Renal cortex interstitium (tissue), 15 donors: ENCODE data around the gene HNRNPCL4. TPM values are rescaled to one million over a fixed set of nuclear protein-coding genes. Genes with fewer than 3 reads are reported as not detected.
"Not testable (repeated sequence)": the region's sequence is repeated elsewhere in the genome, so short reads cannot be mapped to it uniquely, and the experiment has no call there.

Experiments
- DNase-seq, 11 donors: peaks; one replicate each; pipeline ENCODE4 v3.0.0-alpha.2; 2013; ENCODE audit warnings: low read depth in 9 of 11, low spot score in 4 of 11; ENCODE audit errors: extremely low read depth in 1 of 11
- long read RNA-seq, 16 experiments: transcript quantifications; one replicate each; lab custom pipeline, GENCODE V29; 2026
- polyA plus RNA-seq, 3 donors: library from polyadenylated mRNA; unstranded; fragments of 120-200 nt; gene quantifications; one replicate each; pipeline ENCODE4 v1.2.1, GENCODE V29; 2013; ENCODE audit not compliant: insufficient read length in 3 of 3

The HNRNPCL4 gene
- under 1 TPM; 0.19 to 0.53 (median 0.35) TPM for polyA plus RNA-seq
- long read RNA-seq, donor 1: 0 reads
- long read RNA-seq, donor 2: 0 reads
- long read RNA-seq, donor 3: 0 reads
- long read RNA-seq, donor 4: 0 reads
- long read RNA-seq, donor 5: 0 reads
- long read RNA-seq, donor 6: 0 reads
- long read RNA-seq, donor 7: 0 reads
- long read RNA-seq, donor 8: 0 reads
- long read RNA-seq, donor 9: 0 reads
- long read RNA-seq, donor 10: 0 reads
- long read RNA-seq, donor 11: 0 reads
- long read RNA-seq, donor 12: 0 reads
- long read RNA-seq, donor 13: 0 reads
- long read RNA-seq, donor 14: 0 reads
- long read RNA-seq, donor 15: 0 reads
- long read RNA-seq, donor 16: 0 reads

GRCh38 chr1:13165531-13165930 is at the start of gene HNRNPCL4:
TSS of gene HNRNPCL4 (minus strand) at chr1:13165631. CDS start at chr1:13165467, 164 bp downstream.
- DNase-seq: not testable (repeated sequence)

GRCh38 chr1:13208712-13209111 is 43.3 kb upstream of the HNRNPCL4 start:
- DNase-seq: not testable (repeated sequence)

- DNase-seq: not testable (repeated sequence)
Measured at GRCh38 chr1:13201309-13201708, 35.9 kb upstream of the HNRNPCL4 start, which contains the start of gene PRAMEF13. TSS of gene PRAMEF13 (minus strand) at chr1:13201409. CDS start at chr1:13199589, 1,820 bp downstream.

- DNase-seq: not testable (repeated sequence)
Measured at GRCh38 chr1:13171548-13171947, 6.1 kb upstream of the HNRNPCL4 start, which contains the start of gene PRAMEF9. TSS of gene PRAMEF9 (plus strand) at chr1:13171848. CDS start at chr1:13175281, 3,433 bp downstream.

GRCh38 chr1:13155909-13156308 is 9.5 kb downstream of the HNRNPCL4 start, which contains the start of gene PRAMEF26:
TSS of gene PRAMEF26 (minus strand) at chr1:13156009. CDS start at chr1:13153095, 2,914 bp downstream.
- not testable (repeated sequence) for DNase-seq

- not testable (repeated sequence) for DNase-seq
Measured at GRCh38 chr1:13116754-13117153, 48.7 kb downstream of the HNRNPCL4 start, which contains the start of gene HNRNPCL2. TSS of gene HNRNPCL2 (minus strand) at chr1:13116854. CDS start at chr1:13116400, 454 bp downstream.

Other genes with a start within 250 kb of the HNRNPCL4 start
- not detected for gene PRAMEF7, start 249.0 kb downstream of the HNRNPCL4 start, polyA plus RNA-seq
- gene PRAMEF6, start 218.1 kb downstream of the HNRNPCL4 start, polyA plus RNA-seq: not detected
- gene PRAMEF27, start 109.1 kb downstream of the HNRNPCL4 start, polyA plus RNA-seq: not detected
- gene HNRNPCL3, start 104.9 kb downstream of the HNRNPCL4 start, polyA plus RNA-seq: not detected
- gene PRAMEF25, start 94.9 kb downstream of the HNRNPCL4 start, polyA plus RNA-seq: not detected
- under 1 TPM in 1 of 3 donors, not detected in 2; 0.17 TPM for gene HNRNPCL2, start 48.8 kb downstream of the HNRNPCL4 start, polyA plus RNA-seq
- not detected for gene PRAMEF26, start 9.6 kb downstream of the HNRNPCL4 start, polyA plus RNA-seq
- not detected for gene PRAMEF9, start 6.2 kb upstream of the HNRNPCL4 start, polyA plus RNA-seq
- not detected for gene PRAMEF13, start 35.8 kb upstream of the HNRNPCL4 start, polyA plus RNA-seq
- gene PRAMEF18, start 60.5 kb upstream of the HNRNPCL4 start, polyA plus RNA-seq: not detected
- not detected for gene PRAMEF5, start 88.6 kb upstream of the HNRNPCL4 start, polyA plus RNA-seq
- not detected for gene PRAMEF8, start 119.5 kb upstream of the HNRNPCL4 start, polyA plus RNA-seq
- not detected for gene PRAMEF33, start 137.9 kb upstream of the HNRNPCL4 start, polyA plus RNA-seq
- gene PRAMEF15, start 149.9 kb upstream of the HNRNPCL4 start, polyA plus RNA-seq: not detected
- gene PRAMEF14, start 181.5 kb upstream of the HNRNPCL4 start, polyA plus RNA-seq: not detected
- not detected for gene PRAMEF19, start 206.3 kb upstream of the HNRNPCL4 start, polyA plus RNA-seq
- not detected for gene PRAMEF17, start 224.0 kb upstream of the HNRNPCL4 start, polyA plus RNA-seq
- not detected for gene PRAMEF20, start 244.8 kb upstream of the HNRNPCL4 start, polyA plus RNA-seq